ENCODE measurements around the gene OSBP2.

OSBP2 gene

DNA sequence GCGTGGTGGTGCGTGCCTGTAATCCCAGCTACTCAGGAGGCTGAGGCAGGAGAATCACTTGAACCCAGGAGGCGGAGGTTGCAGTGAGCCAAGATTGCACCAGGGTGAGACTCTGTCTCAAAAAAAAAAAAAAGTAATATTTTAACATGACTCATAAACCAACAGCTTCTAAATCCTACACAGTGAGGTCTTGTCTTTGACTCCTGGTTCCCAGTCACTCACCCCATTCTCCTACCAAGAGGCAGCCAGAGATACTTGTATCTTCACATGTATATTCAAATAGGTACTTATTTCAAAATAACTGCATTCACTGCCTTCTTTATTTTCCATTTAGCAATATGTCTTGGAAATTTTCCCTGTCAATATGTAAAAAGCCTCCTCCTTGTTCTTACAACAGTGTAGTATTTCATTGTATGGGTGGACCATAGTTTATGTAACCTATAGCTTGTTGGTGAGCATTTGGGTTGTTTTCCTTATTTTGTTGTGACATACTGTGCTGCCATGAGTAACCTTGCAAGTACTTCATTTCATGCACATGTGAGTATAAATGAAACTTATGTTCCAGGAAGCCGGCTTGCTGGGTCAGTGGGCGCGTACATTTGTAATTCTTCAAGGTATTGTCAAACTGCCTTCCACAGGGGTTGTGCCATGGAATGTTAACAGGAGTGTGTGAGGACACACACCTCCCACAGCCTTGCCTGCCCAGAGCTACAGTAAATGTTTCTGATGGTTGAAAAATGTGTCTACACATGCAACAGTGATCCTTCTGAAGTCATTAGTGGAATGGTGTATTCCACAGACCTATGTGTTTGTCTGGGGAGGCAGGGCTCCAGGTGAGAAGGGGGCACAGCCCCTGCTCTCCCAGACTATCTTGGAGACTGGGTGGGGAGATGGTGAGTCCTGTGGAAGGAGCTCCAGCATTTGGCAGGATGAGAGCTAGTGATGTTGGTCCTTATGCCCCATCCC, 47.9 kb downstream of the OSBP2 start:
- Histone ChIP-seq H3K36me3 (ENCODE audit: insufficient read depth, low read length) (no peaks in the 10 kb centered on the region), H3K4me3 (no peak overlapping the region), H3K9ac (ENCODE audit: insufficient read length) (no peak overlapping the region), H3K9me3 (ENCODE audit: low read depth, low read length) (no peaks in the 10 kb centered on the region), H3K27ac (no peak overlapping the region)
- TF ChIP-seq POLR2AphosphoS5 (IDR thresholded peaks at IDR 0.05; ENCODE audit: borderline replicate concordance, low read depth, low read length) (no peak), FOXP2 (optimal IDR thresholded peaks at IDR 0.05; ENCODE audit: control extremely low read depth, extremely low read length, insufficient read depth) (no peak), EZH2 (IDR thresholded peaks at IDR 0.05) (no peak)
- no peak for DNase-seq (ENCODE audit: low read depth, low spot score)

DNA sequence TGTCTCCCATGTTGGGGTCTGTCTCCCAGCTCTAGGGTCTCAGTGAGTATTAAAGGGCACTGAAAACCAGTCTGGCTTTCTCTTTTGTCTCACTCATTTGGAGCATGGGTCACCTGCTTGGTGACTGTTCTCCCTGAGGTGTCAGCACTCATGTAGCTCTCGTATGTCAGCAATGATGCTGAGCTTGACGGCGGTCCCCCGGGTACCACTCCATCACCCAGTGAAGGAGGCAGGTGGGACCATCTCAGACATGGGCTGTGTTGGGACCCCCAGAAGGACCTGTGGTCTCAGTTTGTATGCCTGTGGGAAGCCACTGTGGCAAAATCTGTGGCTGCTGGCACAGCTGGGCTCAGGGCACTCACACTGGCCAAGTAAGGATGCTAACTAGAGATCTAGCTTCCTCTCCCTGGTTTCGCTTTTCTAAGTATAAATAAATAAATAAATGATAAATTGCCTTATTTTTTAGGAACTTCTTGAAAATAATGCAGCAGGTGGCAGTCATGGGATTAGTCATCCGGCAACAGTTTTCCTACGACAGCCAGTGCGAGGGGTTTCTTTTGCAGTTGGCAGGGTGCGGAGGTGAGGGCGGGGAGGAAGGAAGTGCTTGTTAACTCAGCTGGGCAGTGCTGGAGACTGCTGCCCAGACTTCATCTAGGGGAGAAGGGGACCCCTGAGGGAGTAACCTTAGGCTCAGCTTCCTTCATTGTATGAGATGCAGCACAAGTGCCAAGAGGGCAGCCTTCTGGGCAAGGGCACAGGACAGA, 48.8 kb downstream of the OSBP2 start:
- no peak overlapping the region for H3K27ac ChIP-seq
- no peaks in the 10 kb centered on the region for H3K36me3 ChIP-seq (ENCODE audit: insufficient read depth, low read length)
- TF ChIP-seq POLR2AphosphoS5 (IDR thresholded peaks at IDR 0.05; ENCODE audit: borderline replicate concordance, low read depth, low read length) (no peak), EZH2 (IDR thresholded peaks at IDR 0.05) (no peak), FOXP2 (optimal IDR thresholded peaks at IDR 0.05; ENCODE audit: control extremely low read depth, extremely low read length, insufficient read depth) (no peak)
- no peaks in the 10 kb centered on the region for H3K9me3 ChIP-seq (ENCODE audit: low read depth, low read length)
- no peak overlapping the region for H3K9ac ChIP-seq (ENCODE audit: insufficient read length)
- DNase-seq (ENCODE audit: low read depth, low spot score), result no peak
- H3K4me3 ChIP-seq, result no peak overlapping the region

DNA sequence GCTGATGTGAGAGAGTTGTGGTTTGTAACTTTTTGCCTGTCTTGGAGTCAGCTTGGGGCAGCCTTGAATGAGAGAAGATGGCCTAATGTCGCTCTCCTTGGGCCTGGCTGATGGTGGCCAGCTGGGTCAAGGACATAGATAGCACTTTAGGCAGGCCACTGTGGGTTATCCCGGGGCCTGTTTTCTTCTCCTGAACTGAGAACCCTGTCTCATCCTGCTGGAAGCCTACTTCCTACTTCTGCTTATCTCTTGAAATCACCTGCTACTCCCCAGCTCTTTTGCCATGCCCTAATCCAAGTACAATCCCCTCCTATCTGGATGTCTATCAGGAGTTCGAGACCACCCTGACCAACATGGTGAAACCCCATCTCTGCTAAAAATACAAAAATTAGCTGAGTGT, 49.5 kb downstream of the OSBP2 start:
- Histone ChIP-seq H3K9ac (ENCODE audit: insufficient read length) (no peak overlapping the region), H3K36me3 (ENCODE audit: insufficient read depth, low read length) (no peaks in the 10 kb centered on the region), H3K4me3 (no peak overlapping the region), H3K9me3 (ENCODE audit: low read depth, low read length) (no peaks in the 10 kb centered on the region), H3K27ac (no peak overlapping the region)
- no peak for DNase-seq (ENCODE audit: low read depth, low spot score)
- TF ChIP-seq POLR2AphosphoS5 (IDR thresholded peaks at IDR 0.05; ENCODE audit: borderline replicate concordance, low read depth, low read length), result no peak
- no peak for TF ChIP-seq FOXP2 (optimal IDR thresholded peaks at IDR 0.05; ENCODE audit: control extremely low read depth, extremely low read length, insufficient read depth)
- no peak for TF ChIP-seq EZH2 (IDR thresholded peaks at IDR 0.05)

DNA sequence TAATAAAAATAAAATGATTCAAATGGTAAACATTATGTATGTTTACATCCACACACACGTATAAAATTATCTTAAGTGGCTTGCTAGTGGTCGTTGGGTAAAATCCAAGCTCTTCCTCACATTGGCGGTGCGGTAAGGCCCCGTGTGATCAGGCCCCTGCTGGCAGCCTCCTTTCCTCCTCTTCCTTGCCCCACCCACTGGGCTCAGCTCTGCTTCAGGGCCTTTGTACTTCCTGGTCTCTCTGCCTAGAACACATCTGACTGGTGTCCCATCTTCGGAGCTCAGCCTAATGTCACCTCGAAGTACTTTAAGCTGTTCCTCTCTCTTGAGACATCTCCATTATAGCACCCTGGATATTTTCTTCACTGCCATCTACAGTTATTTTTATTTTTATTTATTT, 52.8 kb downstream of the OSBP2 start:
- H3K27ac ChIP-seq, result no peak overlapping the region
- no peaks in the 10 kb centered on the region for H3K9me3 ChIP-seq (ENCODE audit: low read depth, low read length)
- TF ChIP-seq FOXP2 (optimal IDR thresholded peaks at IDR 0.05; ENCODE audit: control extremely low read depth, extremely low read length, insufficient read depth) (no peak), EZH2 (IDR thresholded peaks at IDR 0.05) (no peak), POLR2AphosphoS5 (IDR thresholded peaks at IDR 0.05; ENCODE audit: borderline replicate concordance, low read depth, low read length) (no peak)
- H3K4me3 ChIP-seq, result no peak overlapping the region
- no peaks in the 10 kb centered on the region for H3K36me3 ChIP-seq (ENCODE audit: insufficient read depth, low read length)
- no peak overlapping the region for H3K9ac ChIP-seq (ENCODE audit: insufficient read length)
- DNase-seq (ENCODE audit: low read depth, low spot score), result no peak

DNA sequence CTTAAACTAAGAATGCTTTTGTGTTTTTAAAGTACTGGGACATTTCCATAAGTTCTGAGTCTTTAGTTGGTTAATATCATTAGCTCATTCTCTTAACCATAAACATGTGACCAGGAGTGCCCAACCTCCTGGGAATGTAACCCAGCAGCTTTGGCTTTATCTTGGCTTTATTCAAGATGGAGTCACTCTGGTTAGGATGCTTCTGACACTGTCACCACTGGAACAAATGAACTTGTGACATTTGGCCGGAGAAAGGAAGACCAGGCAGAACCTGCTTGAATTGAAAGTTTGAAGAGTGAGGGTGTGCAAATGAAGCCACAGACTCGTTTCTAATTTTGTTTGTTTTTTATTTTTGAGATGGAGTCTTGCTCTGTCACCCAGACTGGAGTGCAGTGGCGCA, 54.6 kb downstream of the OSBP2 start:
- H3K36me3 ChIP-seq (ENCODE audit: insufficient read depth, low read length), result no peaks in the 10 kb centered on the region
- no peak overlapping the region for H3K4me3 ChIP-seq
- TF ChIP-seq FOXP2 (optimal IDR thresholded peaks at IDR 0.05; ENCODE audit: control extremely low read depth, extremely low read length, insufficient read depth) (no peak), POLR2AphosphoS5 (IDR thresholded peaks at IDR 0.05; ENCODE audit: borderline replicate concordance, low read depth, low read length) (no peak)
- H3K9ac ChIP-seq (ENCODE audit: insufficient read length), result no peak overlapping the region
- H3K27ac ChIP-seq, result no peak overlapping the region
- DNase-seq (ENCODE audit: low read depth, low spot score), result no peak
- no peaks in the 10 kb centered on the region for H3K9me3 ChIP-seq (ENCODE audit: low read depth, low read length)

DNA sequence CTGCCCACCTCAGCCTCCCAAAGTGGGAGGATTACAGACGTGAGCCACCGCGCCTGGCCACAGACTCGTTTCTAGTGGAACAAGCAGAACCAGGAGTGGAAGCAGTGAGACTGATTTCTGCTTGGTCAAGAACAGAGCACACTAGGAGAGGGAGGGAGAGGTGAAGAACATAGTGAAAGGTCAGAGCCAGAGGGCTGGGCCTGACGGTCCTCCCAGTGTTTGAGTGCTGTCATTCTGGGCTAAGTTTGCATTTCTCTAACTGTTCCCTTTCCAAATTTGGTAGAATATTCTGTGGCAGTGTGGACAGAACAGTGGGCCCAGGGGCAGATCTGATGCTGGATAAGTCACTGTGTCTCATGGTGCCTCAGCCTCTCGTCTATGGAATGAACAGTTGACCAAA, 55.2 kb downstream of the OSBP2 start:
- no peak overlapping the region for H3K9ac ChIP-seq (ENCODE audit: insufficient read length)
- H3K4me3 ChIP-seq, result no peak overlapping the region
- H3K9me3 ChIP-seq (ENCODE audit: low read depth, low read length), result no peaks in the 10 kb centered on the region
- H3K36me3 ChIP-seq (ENCODE audit: insufficient read depth, low read length), result no peaks in the 10 kb centered on the region
- TF ChIP-seq FOXP2 (optimal IDR thresholded peaks at IDR 0.05; ENCODE audit: control extremely low read depth, extremely low read length, insufficient read depth) (no peak), EZH2 (IDR thresholded peaks at IDR 0.05) (no peak), POLR2AphosphoS5 (IDR thresholded peaks at IDR 0.05; ENCODE audit: borderline replicate concordance, low read depth, low read length) (no peak)
- no peak for DNase-seq (ENCODE audit: low read depth, low spot score)
- H3K27ac ChIP-seq, result no peak overlapping the region

DNA sequence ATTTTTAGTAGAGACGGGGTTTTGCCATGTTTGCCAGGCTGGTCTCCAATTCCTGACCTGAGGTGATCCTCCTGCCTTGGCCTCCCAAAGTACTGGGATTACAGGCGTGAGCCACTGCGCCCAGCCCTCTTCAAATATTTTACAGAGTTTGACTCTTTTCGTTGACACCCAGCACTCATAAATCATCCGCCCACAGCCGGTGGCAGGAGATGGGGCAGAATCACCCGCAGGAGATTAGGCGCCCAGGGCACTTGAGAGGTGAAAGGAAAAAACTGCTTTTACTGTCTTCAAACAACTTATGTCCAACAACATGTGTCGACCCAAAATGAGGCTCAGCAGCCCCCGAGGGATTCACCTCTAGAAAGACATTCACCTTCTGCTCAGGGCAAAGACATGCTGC, 56.9 kb downstream of the OSBP2 start:
- Histone ChIP-seq H3K9ac (ENCODE audit: insufficient read length) (no peak overlapping the region), H3K9me3 (ENCODE audit: low read depth, low read length) (no peaks in the 10 kb centered on the region), H3K27ac (no peak overlapping the region), H3K4me3 (no peak overlapping the region), H3K36me3 (ENCODE audit: insufficient read depth, low read length) (no peaks in the 10 kb centered on the region)
- no peak for DNase-seq (ENCODE audit: low read depth, low spot score)
- no peak for TF ChIP-seq FOXP2 (optimal IDR thresholded peaks at IDR 0.05; ENCODE audit: control extremely low read depth, extremely low read length, insufficient read depth)
- TF ChIP-seq POLR2AphosphoS5 (IDR thresholded peaks at IDR 0.05; ENCODE audit: borderline replicate concordance, low read depth, low read length), result no peak
- TF ChIP-seq EZH2 (IDR thresholded peaks at IDR 0.05), result no peak

DNA sequence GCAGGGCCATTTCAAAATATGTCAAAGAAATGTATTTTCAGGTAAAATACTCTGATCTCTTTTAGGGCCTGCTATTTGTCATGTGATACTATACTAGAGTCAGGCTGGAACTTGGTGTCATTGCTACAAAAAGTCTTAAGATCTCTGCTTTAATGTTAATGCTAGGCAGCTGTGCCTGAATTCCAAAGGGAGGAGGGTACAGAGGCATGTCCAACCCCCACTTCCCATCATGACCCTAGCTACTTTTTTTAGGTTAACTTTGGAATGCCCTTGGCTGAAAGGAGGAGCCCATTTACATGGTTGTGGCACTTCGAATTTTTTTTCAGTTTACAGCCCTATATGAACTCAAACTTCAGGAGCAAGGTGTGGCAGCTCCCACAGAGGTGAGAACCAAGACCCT, 58.1 kb downstream of the OSBP2 start:
- TF ChIP-seq FOXP2 (optimal IDR thresholded peaks at IDR 0.05; ENCODE audit: control extremely low read depth, extremely low read length, insufficient read depth) (no peak), POLR2AphosphoS5 (IDR thresholded peaks at IDR 0.05; ENCODE audit: borderline replicate concordance, low read depth, low read length) (no peak), EZH2 (IDR thresholded peaks at IDR 0.05) (no peak)
- no peak for DNase-seq (ENCODE audit: low read depth, low spot score)
- no peaks in the 10 kb centered on the region for H3K36me3 ChIP-seq (ENCODE audit: insufficient read depth, low read length)
- H3K9ac ChIP-seq (ENCODE audit: insufficient read length), result no peak overlapping the region
- no peak overlapping the region for H3K4me3 ChIP-seq
- no peak overlapping the region for H3K27ac ChIP-seq
- no peaks in the 10 kb centered on the region for H3K9me3 ChIP-seq (ENCODE audit: low read depth, low read length)
